ENCODE measurements around the gene DDI2.

DNA sequence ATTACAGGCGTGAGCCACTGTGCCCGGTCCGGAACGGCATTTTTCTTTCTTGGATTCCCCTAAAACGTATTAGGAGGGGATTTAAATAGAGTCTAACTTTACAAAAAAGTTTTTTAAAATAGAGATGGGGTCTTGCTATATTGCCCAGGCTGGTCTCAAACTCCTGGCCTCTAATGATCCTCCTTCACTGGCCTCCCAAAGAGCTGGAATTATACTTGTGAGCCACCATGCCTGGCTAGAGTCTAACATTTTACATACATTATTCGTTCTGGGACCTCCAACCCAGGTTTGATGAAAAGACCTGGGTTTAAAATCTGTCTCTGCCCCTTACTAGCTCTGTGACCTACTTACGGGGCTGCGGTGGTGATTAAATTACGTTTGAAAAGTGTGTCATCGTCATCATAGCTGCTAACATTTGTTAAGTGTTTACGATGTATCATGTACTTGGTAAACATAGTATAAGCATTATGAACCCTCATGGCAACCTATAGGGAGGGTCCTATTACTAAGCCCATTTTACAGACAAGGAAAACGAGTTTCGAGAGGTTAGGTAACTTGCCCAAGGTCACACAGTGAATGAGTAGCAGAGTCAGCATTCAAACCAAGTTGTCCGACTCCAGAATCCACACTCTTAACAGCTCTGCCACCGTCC lies 91.4 kb downstream of the DDI2 start:
- TF ChIP-seq, protein P1, sequence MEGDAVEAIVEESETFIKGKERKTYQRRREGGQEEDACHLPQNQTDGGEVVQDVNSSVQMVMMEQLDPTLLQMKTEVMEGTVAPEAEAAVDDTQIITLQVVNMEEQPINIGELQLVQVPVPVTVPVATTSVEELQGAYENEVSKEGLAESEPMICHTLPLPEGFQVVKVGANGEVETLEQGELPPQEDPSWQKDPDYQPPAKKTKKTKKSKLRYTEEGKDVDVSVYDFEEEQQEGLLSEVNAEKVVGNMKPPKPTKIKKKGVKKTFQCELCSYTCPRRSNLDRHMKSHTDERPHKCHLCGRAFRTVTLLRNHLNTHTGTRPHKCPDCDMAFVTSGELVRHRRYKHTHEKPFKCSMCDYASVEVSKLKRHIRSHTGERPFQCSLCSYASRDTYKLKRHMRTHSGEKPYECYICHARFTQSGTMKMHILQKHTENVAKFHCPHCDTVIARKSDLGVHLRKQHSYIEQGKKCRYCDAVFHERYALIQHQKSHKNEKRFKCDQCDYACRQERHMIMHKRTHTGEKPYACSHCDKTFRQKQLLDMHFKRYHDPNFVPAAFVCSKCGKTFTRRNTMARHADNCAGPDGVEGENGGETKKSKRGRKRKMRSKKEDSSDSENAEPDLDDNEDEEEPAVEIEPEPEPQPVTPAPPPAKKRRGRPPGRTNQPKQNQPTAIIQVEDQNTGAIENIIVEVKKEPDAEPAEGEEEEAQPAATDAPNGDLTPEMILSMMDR (IDR thresholded peaks at IDR 0.05), result no peak
- TF ChIP-seq POLR2A (IDR thresholded peaks at IDR 0.05) (no peak), POLR2AphosphoS5 (IDR thresholded peaks at IDR 0.05) (no peak)

Measured in breast epithelium (tissue), 3 donors.